Stomach (tissue), 9 donors: ENCODE results near the gene GNPDA2. TPM values are rescaled to one million over a fixed set of nuclear protein-coding genes. Genes with fewer than 3 reads are reported as not detected.
A peak's percentile ranks its signal among the peaks of the same experiment; 100 is the strongest.
"Not testable (repeated sequence)": the region's sequence is repeated elsewhere in the genome, so short reads cannot be mapped to it uniquely, and the experiment has no call there.

Experiments used
- DNase-seq, 2 donors: peaks; one replicate each; pipeline versions ENCODE4 v3.0.0 to v3.0.0-alpha.2; 2013 to 2019
- H3K27ac ChIP-seq, 5 donors: fragments of 200-600 bp in 4 of 5; sonication (generic) in 4 of 5; one replicate each; pipeline ENCODE4 v1.5.1; 2013 to 2019; ENCODE audit warnings: mild to moderate bottlenecking in 1 of 5, moderate library complexity in 1 of 5
- H3K27me3 ChIP-seq, 3 donors: fragments of 200-600 bp; sonication (generic); one replicate each; pipeline ENCODE4 v1.5.1; 2017 to 2019; ENCODE audit warnings: mixed run types in 1 of 3
- H3K36me3 ChIP-seq, 4 donors: fragments of 200-600 bp; sonication (generic); 1 replicate in 3 of 4; 2 replicates in 1 of 4; pipeline ENCODE4 v1.5.1; 2016 to 2019
- H3K4me1 ChIP-seq, 4 donors: fragments of 200-600 bp; sonication (generic); one replicate each; pipeline ENCODE4 v1.5.1; 2016 to 2019
- H3K4me3 ChIP-seq, 4 donors: fragments of 200-600 bp; sonication (generic) in 3 of 4; one replicate each; pipeline ENCODE4 v1.5.1; 2016 to 2019; ENCODE audit warnings: mild to moderate bottlenecking in 1 of 4
- H3K9me3 ChIP-seq, 4 donors: fragments of 200-600 bp; sonication (generic); one replicate each; pipeline ENCODE4 v1.5.1; 2016 to 2019
- EP300 ChIP-seq: sonication (generic); formaldehyde crosslinking; IDR thresholded peaks from one replicate; pipeline ENCODE4 v1.6.1; 2017; ENCODE audit warnings: antibody characterized with exemption
- POLR2A ChIP-seq, 4 donors: fragments of 450-650 bp; IDR thresholded peaks; one replicate each; pipeline ENCODE4 v1.6.1; 2016; ENCODE audit warnings: antibody characterized with exemption in 4 of 4, control low read depth in 2 of 4, mild to moderate bottlenecking in 1 of 4, moderate library complexity in 1 of 4
- POLR2AphosphoS5 ChIP-seq, 3 donors: sonication (generic); formaldehyde crosslinking; IDR thresholded peaks; one replicate each; pipeline ENCODE4 v1.6.1; 2016; ENCODE audit warnings: antibody characterized with exemption in 3 of 3
- WGBS, 5 donors: extraction: QIAGEN DNeasy Blood & Tissue Kit in 3 of 5; methylation state at CpG; one replicate each; pipeline versions ENCODE4 v1.1.5 to v1.1.7; 2013 to 2018; 5-methylcytosine and 5-hydroxymethylcytosine counted together
- intact Hi-C: fragments of 100-400 bp; cut with DNase I; formaldehyde crosslinking; loops from one replicate; pipeline ENCODE4 v1.15.1; 2023; ENCODE audit warnings: low total_unique reads
- polyA plus RNA-seq, 3 donors: library from polyadenylated mRNA; stranded (reverse); fragments of 200-250 nt; gene quantifications; one replicate each; pipeline ENCODE4 v1.2.3, GENCODE V29; 2013
- total RNA-seq, 5 donors: library from RNA; depleted of rRNA; stranded (reverse); fragments of >200 nt; gene quantifications; one replicate each; pipeline versions ENCODE4 v1.1.0 to v1.2.3, GENCODE V29; 2014 to 2016
- TF ChIP-seq, protein P1 (sequence below), 7 experiments: fragments of 450-650 bp in 4 of 7; fragments of 200-600 bp in 3 of 7; sonication (generic) in 3 of 7; IDR thresholded peaks; one replicate each; pipeline ENCODE4 v1.5.1; 2016 to 2019; ENCODE audit warnings: antibody characterized with exemption in 7 of 7, control low read depth in 2 of 7, mild to moderate bottlenecking in 1 of 7
- donor health status: healthy with polysubstance abuse.
- donor health status: Bipolar disorder and iron deficiency.
- donor health status: healthy.

Gene GNPDA2
- total and polyA plus RNA-seq, 8 donors = 0.58 to 32.1 (median 11.7) TPM

DNA sequence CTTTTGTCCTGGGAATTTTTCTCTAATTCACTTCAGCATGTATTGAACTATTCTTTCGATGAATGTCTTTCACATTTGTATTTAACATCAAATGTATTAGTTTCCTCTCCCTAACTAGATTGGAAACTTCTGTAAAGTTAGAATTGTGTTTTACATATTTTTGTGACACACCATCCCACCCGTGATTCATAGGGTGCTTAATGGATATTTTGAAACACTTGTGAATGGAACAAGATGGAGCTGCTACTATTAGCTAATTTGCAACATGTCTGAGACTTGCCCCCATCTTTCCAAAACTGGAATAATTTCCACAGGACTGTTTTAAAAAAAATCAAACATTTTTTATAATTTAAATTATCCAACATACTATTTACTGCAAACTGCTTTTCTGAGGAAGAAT is 30.2 kb upstream of the GNPDA2 start:
- 68 to 87% (median 83%) methylated on average over 2 of the region's 2 CpGs for WGBS, 5 donors
- intact Hi-C loops = no loop called here
- TF ChIP-seq POLR2A (IDR thresholded peaks at IDR 0.05) (no peak), EP300 (no peak), POLR2AphosphoS5 (IDR thresholded peaks at IDR 0.05) (no peak)
- TF ChIP-seq, protein P1, sequence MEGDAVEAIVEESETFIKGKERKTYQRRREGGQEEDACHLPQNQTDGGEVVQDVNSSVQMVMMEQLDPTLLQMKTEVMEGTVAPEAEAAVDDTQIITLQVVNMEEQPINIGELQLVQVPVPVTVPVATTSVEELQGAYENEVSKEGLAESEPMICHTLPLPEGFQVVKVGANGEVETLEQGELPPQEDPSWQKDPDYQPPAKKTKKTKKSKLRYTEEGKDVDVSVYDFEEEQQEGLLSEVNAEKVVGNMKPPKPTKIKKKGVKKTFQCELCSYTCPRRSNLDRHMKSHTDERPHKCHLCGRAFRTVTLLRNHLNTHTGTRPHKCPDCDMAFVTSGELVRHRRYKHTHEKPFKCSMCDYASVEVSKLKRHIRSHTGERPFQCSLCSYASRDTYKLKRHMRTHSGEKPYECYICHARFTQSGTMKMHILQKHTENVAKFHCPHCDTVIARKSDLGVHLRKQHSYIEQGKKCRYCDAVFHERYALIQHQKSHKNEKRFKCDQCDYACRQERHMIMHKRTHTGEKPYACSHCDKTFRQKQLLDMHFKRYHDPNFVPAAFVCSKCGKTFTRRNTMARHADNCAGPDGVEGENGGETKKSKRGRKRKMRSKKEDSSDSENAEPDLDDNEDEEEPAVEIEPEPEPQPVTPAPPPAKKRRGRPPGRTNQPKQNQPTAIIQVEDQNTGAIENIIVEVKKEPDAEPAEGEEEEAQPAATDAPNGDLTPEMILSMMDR (IDR thresholded peaks at IDR 0.05) = no peak
- H3K27me3 ChIP-seq = peaks cover 0 to 5% (median 0%) of the 10 kb centered on the region in 3 donors
- no peak overlapping the region for H3K27ac ChIP-seq
- DNase-seq = no peak
- H3K4me3 ChIP-seq = no peak overlapping the region
- H3K9me3 ChIP-seq = no peaks in the 10 kb centered on the region
- H3K4me1 ChIP-seq = no peaks in the 10 kb centered on the region
- H3K36me3 ChIP-seq = no peaks in the 10 kb centered on the region

DNA sequence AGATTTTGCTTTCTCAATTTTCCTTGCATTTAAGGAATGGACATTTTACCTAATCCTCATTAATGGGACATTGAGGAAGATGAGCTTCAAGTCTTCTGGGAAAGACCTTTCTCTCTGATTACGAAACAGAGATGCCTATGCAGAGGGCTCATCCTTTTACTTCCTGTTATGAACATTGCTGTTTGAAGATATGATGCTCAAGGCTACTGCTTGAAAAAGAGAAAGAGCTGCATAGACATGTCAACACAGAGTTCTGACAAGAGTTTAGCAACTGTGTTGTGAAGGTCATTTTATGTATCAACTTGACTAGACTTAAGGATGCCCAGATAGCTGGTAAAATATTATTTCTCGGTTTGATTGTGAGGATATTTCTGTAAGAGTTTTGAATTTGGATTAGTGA is 13.8 kb upstream of the GNPDA2 start:
- Histone ChIP-seq H3K27ac (no peak overlapping the region), H3K4me1 (no peaks in the 10 kb centered on the region), H3K4me3 (no peak overlapping the region), H3K9me3 (no peaks in the 10 kb centered on the region), H3K36me3 (no peaks in the 10 kb centered on the region), H3K27me3 (no peaks in the 10 kb centered on the region)
- intact Hi-C loops = no loop called here
- DNase-seq = no peak
- 83 to 90% (median 86%) methylated on average over 2 of the region's 2 CpGs for WGBS, 5 donors
- no peak for TF ChIP-seq EP300

DNA sequence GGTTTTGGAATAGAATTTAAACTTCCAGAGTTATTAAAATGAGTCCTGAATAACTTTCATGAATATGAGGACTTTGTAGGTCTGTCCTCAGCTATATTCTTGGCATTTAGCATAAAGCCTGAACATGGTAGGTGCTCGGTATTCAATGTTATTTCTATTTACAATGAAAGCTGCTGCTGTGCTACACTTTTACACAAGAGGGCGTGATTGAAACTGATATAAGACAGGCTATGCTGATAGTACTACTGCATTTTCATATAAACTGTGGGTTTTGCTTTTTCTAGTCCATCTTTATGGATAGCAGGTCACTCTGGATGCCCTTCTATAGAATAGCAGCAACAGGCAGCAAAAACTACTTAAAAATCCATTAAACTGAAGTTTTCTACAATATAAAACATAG is 12.3 kb upstream of the GNPDA2 start:
- H3K4me1 ChIP-seq = no peaks in the 10 kb centered on the region
- no peaks in the 10 kb centered on the region for H3K27me3 ChIP-seq
- no peaks in the 10 kb centered on the region for H3K36me3 ChIP-seq
- H3K27ac ChIP-seq = no peak overlapping the region
- 5 to 52% (median 30%) methylated on average over 2 of the region's 2 CpGs for WGBS, 5 donors
- peak in 1 of 2 donors; percentile 6 for DNase-seq
- no peaks in the 10 kb centered on the region for H3K9me3 ChIP-seq
- no peak overlapping the region for H3K4me3 ChIP-seq
- intact Hi-C loops = no loop called here
- TF ChIP-seq, protein P1 (IDR thresholded peaks at IDR 0.05) = peak in 2 of 7 experiments; percentile 30 to 34
- no peak for TF ChIP-seq POLR2A (IDR thresholded peaks at IDR 0.05)
- no peak for TF ChIP-seq EP300
- no peak for TF ChIP-seq POLR2AphosphoS5 (IDR thresholded peaks at IDR 0.05)

DNA sequence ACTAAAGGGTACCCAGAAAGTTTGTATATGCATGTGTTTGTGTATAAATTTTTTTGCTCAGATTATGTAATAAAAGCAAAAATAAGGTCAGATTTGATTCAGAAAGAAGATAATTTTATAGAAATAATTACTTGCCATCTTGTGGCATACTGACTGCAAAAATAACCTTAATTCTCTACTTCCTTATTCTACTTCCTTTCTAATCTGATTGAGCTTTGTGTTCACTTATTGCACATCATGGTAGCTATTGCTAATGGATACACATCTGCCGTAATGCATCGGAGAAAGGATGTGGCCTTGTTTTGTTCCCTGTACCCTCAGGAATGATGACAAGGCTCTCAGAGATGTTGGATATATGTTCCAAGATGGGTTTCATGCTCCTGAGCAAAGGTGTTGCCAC is 10.5 kb upstream of the GNPDA2 start:
- intact Hi-C loops = no loop called here
- Histone ChIP-seq H3K4me1 (no peaks in the 10 kb centered on the region), H3K4me3 (no peak overlapping the region), H3K27ac (no peak overlapping the region), H3K27me3 (no peaks in the 10 kb centered on the region), H3K9me3 (no peaks in the 10 kb centered on the region), H3K36me3 (no peaks in the 10 kb centered on the region)
- 82 to 97% (median 91%) methylated on average over 2 of the region's 2 CpGs for WGBS, 5 donors
- DNase-seq = no peak
- TF ChIP-seq, protein P1 (IDR thresholded peaks at IDR 0.05) = no peak
- no peak for TF ChIP-seq EP300
- TF ChIP-seq POLR2A (IDR thresholded peaks at IDR 0.05) = no peak
- TF ChIP-seq POLR2AphosphoS5 (IDR thresholded peaks at IDR 0.05) = no peak

DNA sequence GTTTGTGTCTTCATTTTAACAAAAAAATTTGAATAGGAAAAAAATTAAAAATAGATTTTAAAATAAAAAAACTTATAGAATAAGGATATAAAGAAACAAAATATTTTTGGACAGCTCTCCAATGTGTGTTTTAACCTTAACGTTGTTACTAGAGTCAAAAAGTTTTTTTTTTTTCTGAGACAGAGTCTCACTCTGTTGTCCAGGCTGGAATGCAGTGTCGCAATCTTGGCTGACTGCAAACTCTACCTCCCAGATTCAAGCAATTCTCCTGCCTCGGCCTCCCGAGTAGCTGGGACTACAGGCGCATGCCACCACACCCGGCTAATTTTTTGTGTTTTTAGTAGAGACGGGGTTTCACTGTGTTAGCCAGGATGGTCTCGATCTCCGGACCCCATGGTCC is 2.3 kb upstream of the GNPDA2 start:
- peaks cover 5 to 30% (median 19%) of the 10 kb centered on the region in 4 donors for H3K4me1 ChIP-seq
- H3K27ac ChIP-seq, DNase-seq, H3K36me3 ChIP-seq, H3K4me3 ChIP-seq, intact Hi-C loops, H3K9me3 ChIP-seq, H3K27me3 ChIP-seq: not testable (repeated sequence)
- 91 to 98% (median 95%) methylated on average over 9 of the region's 9 CpGs for WGBS, 5 donors
